ENCODE measurements around the gene GLIS1. TPM values are rescaled to one million over a fixed set of nuclear protein-coding genes. Genes with fewer than 3 reads are reported as not detected.

Gene GLIS1
- total and polyA plus RNA-seq, 10 of the 15 experiments (the other 5 are each of a cell fraction or from before 2014, with no cell fraction given), result not detected

- Histone ChIP-seq H3K9ac (ENCODE audit: control insufficient read depth, insufficient read depth, low read length) (no peak overlapping the region), H2AFZ (ENCODE audit: control insufficient read depth, low read depth, low read length) (no peak overlapping the region), H3K36me3 (ENCODE audit: control insufficient read depth in 2 of 2, insufficient read depth in 2 of 2, low read length in 1 of 2) (no peaks in the 10 kb centered on the region), H4K20me1 (ENCODE audit: control insufficient read depth, insufficient read depth) (no peaks in the 10 kb centered on the region), H3K4me1 (ENCODE audit: control insufficient read depth, insufficient read depth, low read length) (no peaks in the 10 kb centered on the region), H3K27ac (ENCODE audit: control insufficient read depth, insufficient read depth) (no peak overlapping the region), H3K27me3 (replicated peaks in 1 of 2; ENCODE audit: control insufficient read depth in 2 of 2, insufficient read depth in 2 of 2, low read length in 1 of 2) (peaks cover 0 to 5% of the 10 kb centered on the region in 2 experiments; a peak in 3 of 4 replicates), H3K79me2 (ENCODE audit: control insufficient read depth, insufficient read depth, low read length) (no peaks in the 10 kb centered on the region), H3K4me3 (no peak overlapping the region), H3K9me3 (replicated peaks; ENCODE audit: control insufficient read depth, insufficient read depth, low read length) (no peaks in the 10 kb centered on the region; the same call in 2 of the 3 replicates), H3K4me2 (ENCODE audit: control insufficient read depth, insufficient read depth) (no peak overlapping the region)
- RAD21 ChIA-PET (ENCODE audit: unreplicated experiment), result interaction anchor here (0.6 kb wide), 1 partner anchor 284 kb away, joined by 3 read pairs; no protein-coding TSS in a partner anchor
- POLR2A ChIA-PET, result no interaction called here
- SMC1A ChIA-PET (ENCODE audit: uncharacterized antibody, unreplicated experiment), result no interaction called here
- in situ Hi-C loops (cut with MboI), result no loop called here
- BruUV-seq (replicated peaks), result no TSS peak
- intact Hi-C loops (cut with micrococcal nuclease; ENCODE audit: unreplicated experiment), result no loop called here
- WGBS (ENCODE audit: insufficient coverage, insufficient replicate concordance, low lambda C conversion rate, missing lambda C conversion rate), result 24% methylated on average over 12 of the region's 12 CpGs
- DNase-seq (ENCODE audit: low read depth, low spot score) (no peak), ATAC-seq (no peak), FAIRE-seq (no peak)
- CTCF ChIA-PET, result interaction anchor here (0.7 to 1.1 kb wide), 2 partner anchors 11 to 389 kb away, joined by 3 read pairs; no protein-coding TSS in a partner anchor
- TF ChIP-seq TAF1 (IDR thresholded peaks at IDR 0.05; ENCODE audit: borderline replicate concordance, low read depth, low read length) (no peak), SMAD5 (IDR thresholded peaks at IDR 0.05; ENCODE audit: low read depth) (no peak), ZNF622 (IDR thresholded peaks at IDR 0.05) (no peak), HCFC1 (IDR thresholded peaks at IDR 0.05; ENCODE audit: low read length) (no peak), PRDM15 (CRISPR knock-in tag; IDR thresholded peaks at IDR 0.05) (no peak), WRNIP1 (IDR thresholded peaks at IDR 0.05; ENCODE audit: borderline replicate concordance, low read depth, low read length) (no peak), YY1 (IDR thresholded peaks at IDR 0.05; ENCODE audit: low read depth, low read length) (no peak), ELK1 (IDR thresholded peaks at IDR 0.05; ENCODE audit: low read depth, low read length) (no peak), RFX5 (IDR thresholded peaks at IDR 0.05; ENCODE audit: low read depth, low read length) (no peak), PAX8 (IDR thresholded peaks at IDR 0.05) (no peak), PAX5 (IDR thresholded peaks at IDR 0.05; ENCODE audit: borderline replicate concordance, low read depth, low read length) (no peak), MAX (IDR thresholded peaks at IDR 0.05; ENCODE audit: low read depth, low read length) (no peak), CREM (IDR thresholded peaks at IDR 0.05; ENCODE audit: low read depth) (no peak), EED (IDR thresholded peaks at IDR 0.05; ENCODE audit: low read depth) (no peak)
Measured at GRCh38 chr1:53559854-53560580, 178.9 kb downstream of the GLIS1 start.

All from GM12878 (cell line).